AG04450 (cell line): ENCODE results near the gene PPP1R12C. TPM values are rescaled to one million over a fixed set of nuclear protein-coding genes. Genes with fewer than 3 reads are reported as not detected.

Source experiments
- CTCF ChIA-PET: fragments of 300-600, 350-600 bp; formaldehyde crosslinking; extraction: SDS; loops from one replicate; lab custom pipeline; 2022; ENCODE audit warnings: antibody characterized with exemption, inconsistent platforms; lab: Charles Lee
- POLR2A ChIA-PET: fragments of 350-600 bp; formaldehyde crosslinking; extraction: SDS; loops from one replicate; lab custom pipeline; 2021; ENCODE audit warnings: antibody characterized with exemption, inconsistent platforms; lab: Yijun Ruan, JAX
- DNase-seq: peaks from one replicate; pipeline ENCODE4 v3.0.0-alpha.2; 2011; ENCODE audit warnings: low read depth, low spot score
- H3K27ac ChIP-seq: one replicate; pipeline ENCODE4 v1.5.1; 2012; ENCODE audit warnings: low read depth, low read length, control low read depth
- H3K27me3 ChIP-seq: one replicate; pipeline ENCODE4 v1.6.0; 2012; ENCODE audit warnings: low read length; ENCODE audit not compliant: control insufficient read depth, insufficient read depth
- H3K4me3 ChIP-seq: 2 replicates; pipeline ENCODE4 v1.5.1; 2011; ENCODE audit warnings: mild to moderate bottlenecking, low read depth, low read length, control low read depth
- H3K9me3 ChIP-seq: 2 replicates; pipeline ENCODE4 v1.5.1; 2012; ENCODE audit warnings: low read length; ENCODE audit not compliant: control insufficient read depth, insufficient read depth
- polyA plus RNA-seq: library from polyadenylated mRNA; depleted of rRNA; stranded (reverse); fragments of >200 nt; gene quantifications from 2 replicates; pipeline ENCODE4 v1.2.3, GENCODE V29; 2011; rRNA removed
- small RNA-seq: library from RNA; depleted of rRNA; stranded (forward); fragments of <200 nt; gene quantifications from one replicate; pipeline ENCODE3, GENCODE V24; 2012; ENCODE audit warnings: low read depth; ENCODE audit not compliant: insufficient read length
- TF ChIP-seq, protein P1 (sequence below): IDR thresholded peaks from 2 replicates; pipeline ENCODE4 v1.5.1; 2011; ENCODE audit warnings: low read depth, low read length, control low read depth, inconsistent platforms

Gene PPP1R12C
- polyA plus RNA-seq, 1 experiment: 24.2 TPM

- no peak for DNase-seq
- H3K27me3 ChIP-seq: no peaks in the 10 kb centered on the region
- H3K9me3 ChIP-seq: peaks cover 12% of the 10 kb centered on the region; the same call in 1 of the 2 replicates
- H3K4me3 ChIP-seq: no peak overlapping the region
- H3K27ac ChIP-seq: no peak overlapping the region
- CTCF ChIA-PET: interaction anchor here (0.7 kb wide), 1 partner anchor 680 kb away, joined by 6 read pairs; no protein-coding TSS in a partner anchor
- TF ChIP-seq, protein P1, sequence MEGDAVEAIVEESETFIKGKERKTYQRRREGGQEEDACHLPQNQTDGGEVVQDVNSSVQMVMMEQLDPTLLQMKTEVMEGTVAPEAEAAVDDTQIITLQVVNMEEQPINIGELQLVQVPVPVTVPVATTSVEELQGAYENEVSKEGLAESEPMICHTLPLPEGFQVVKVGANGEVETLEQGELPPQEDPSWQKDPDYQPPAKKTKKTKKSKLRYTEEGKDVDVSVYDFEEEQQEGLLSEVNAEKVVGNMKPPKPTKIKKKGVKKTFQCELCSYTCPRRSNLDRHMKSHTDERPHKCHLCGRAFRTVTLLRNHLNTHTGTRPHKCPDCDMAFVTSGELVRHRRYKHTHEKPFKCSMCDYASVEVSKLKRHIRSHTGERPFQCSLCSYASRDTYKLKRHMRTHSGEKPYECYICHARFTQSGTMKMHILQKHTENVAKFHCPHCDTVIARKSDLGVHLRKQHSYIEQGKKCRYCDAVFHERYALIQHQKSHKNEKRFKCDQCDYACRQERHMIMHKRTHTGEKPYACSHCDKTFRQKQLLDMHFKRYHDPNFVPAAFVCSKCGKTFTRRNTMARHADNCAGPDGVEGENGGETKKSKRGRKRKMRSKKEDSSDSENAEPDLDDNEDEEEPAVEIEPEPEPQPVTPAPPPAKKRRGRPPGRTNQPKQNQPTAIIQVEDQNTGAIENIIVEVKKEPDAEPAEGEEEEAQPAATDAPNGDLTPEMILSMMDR: no peak
- POLR2A ChIA-PET: interaction anchor here (0.6 kb wide), 1 partner anchor 1079 kb away, joined by 3 read pairs; no protein-coding TSS in a partner anchor
Measured at GRCh38 chr19:55041627-55042343, 75.7 kb downstream of the PPP1R12C start.

DNA sequence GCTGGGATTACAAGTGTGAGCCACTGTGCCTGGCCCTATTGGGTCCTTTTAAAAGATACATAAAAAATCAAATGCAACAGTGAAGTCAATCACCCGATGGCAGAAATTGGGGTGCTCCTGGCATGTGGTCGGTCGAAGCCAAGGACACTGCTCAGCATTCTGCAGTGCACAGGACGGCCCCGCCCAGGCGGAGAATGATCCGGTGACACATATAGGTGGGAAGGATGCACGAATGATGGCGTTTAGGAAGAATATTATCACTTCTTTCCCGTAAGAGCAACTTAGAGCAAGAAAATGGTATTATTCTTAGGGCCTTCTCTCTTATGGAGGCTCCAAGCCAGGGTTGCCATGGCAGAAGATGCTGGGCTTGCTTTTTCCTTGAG, 76.2 kb downstream of the PPP1R12C start:
- ChIA-PET CTCF (no interaction called here), POLR2A (no interaction called here)
- TF ChIP-seq, protein P1: no peak
- H3K4me3 ChIP-seq: no peak overlapping the region
- H3K9me3 ChIP-seq: peaks cover 12% of the 10 kb centered on the region; the same call in 1 of the 2 replicates
- H3K27me3 ChIP-seq: no peaks in the 10 kb centered on the region
- no peak overlapping the region for H3K27ac ChIP-seq
- DNase-seq: no peak

Small RNAs within 50 kb of the gene (small RNA-seq; reads per million reads assigned to genes)
- not detected for gene MIR7975
- not detected for gene RF01210

Other genes with a start within 250 kb of the PPP1R12C start
- gene FCAR, start 243.4 kb downstream of the PPP1R12C start, polyA plus RNA-seq: not detected in 2 replicates
- not detected in 2 replicates for gene NCR1, start 211.5 kb downstream of the PPP1R12C start, polyA plus RNA-seq
- not detected in 2 replicates for gene NLRP7, start 170.1 kb downstream of the PPP1R12C start, polyA plus RNA-seq
- gene NLRP2, start 151.3 kb downstream of the PPP1R12C start, polyA plus RNA-seq: 0.12 TPM in 1 of 2 replicates, not detected in the other
- gene GP6, start 79.4 kb downstream of the PPP1R12C start, polyA plus RNA-seq: 0.11 TPM in 1 of 2 replicates, not detected in the other
- 3.1 and 4.5 TPM in 2 replicates for gene RDH13, start 54.5 kb downstream of the PPP1R12C start, polyA plus RNA-seq
- 1.5 and 2.3 TPM in 2 replicates for gene EPS8L1, start 41.8 kb downstream of the PPP1R12C start, polyA plus RNA-seq
- gene TNNT1, start 31.6 kb upstream of the PPP1R12C start, polyA plus RNA-seq: 2.8 and 3.3 TPM in 2 replicates
- 0.20 and 0.21 TPM in 2 replicates for gene TNNI3, start 40.1 kb upstream of the PPP1R12C start, polyA plus RNA-seq
- 0.21 TPM in 1 of 2 replicates, not detected in the other for gene DNAAF3, start 49.0 kb upstream of the PPP1R12C start, polyA plus RNA-seq
- 0.06 and 0.15 TPM in 2 replicates for gene SYT5, start 62.7 kb upstream of the PPP1R12C start, polyA plus RNA-seq
- gene PTPRH, start 91.9 kb upstream of the PPP1R12C start, polyA plus RNA-seq: 1.3 and 1.9 TPM in 2 replicates
- gene TMEM86B, start 111.1 kb upstream of the PPP1R12C start, polyA plus RNA-seq: 0.87 and 1.2 TPM in 2 replicates
- gene PPP6R1, start 141.4 kb upstream of the PPP1R12C start, polyA plus RNA-seq: 24.5 and 30.1 TPM in 2 replicates
- gene HSPBP1, start 162.5 kb upstream of the PPP1R12C start, polyA plus RNA-seq: 18.5 and 27.4 TPM in 2 replicates
- 9.5 and 11.2 TPM in 2 replicates for gene BRSK1, start 166.4 kb upstream of the PPP1R12C start, polyA plus RNA-seq
- gene TMEM150B, start 207.7 kb upstream of the PPP1R12C start, polyA plus RNA-seq: not detected in 2 replicates
- 2.6 and 3.7 TPM in 2 replicates for gene KMT5C, start 222.2 kb upstream of the PPP1R12C start, polyA plus RNA-seq
- 0.16 and 0.19 TPM in 2 replicates for gene COX6B2, start 237.1 kb upstream of the PPP1R12C start, polyA plus RNA-seq
- not detected in 2 replicates for gene GARIN5B, start 245.6 kb upstream of the PPP1R12C start, polyA plus RNA-seq